NCI-H69 (cell line): ENCODE measurements around the gene NLK.
"Not testable (repeated sequence)": the region's sequence is repeated elsewhere in the genome, so short reads cannot be mapped to it uniquely, and the experiment has no call there.

Experiments used
- DNase-seq: peaks from one replicate; lab custom pipeline; 2025; lab: John Stamatoyannopoulos, UW

Gene NLK

DNA sequence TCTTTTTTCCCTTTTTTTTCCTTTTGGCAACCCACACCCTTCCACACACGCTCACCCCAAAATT, at the start of gene NLK:
NLK (plus strand) TSS at position 21 of the 64 bp plus-strand sequence. CDS start 197 bp downstream, outside the sequence.
- DNase-seq: no peak

DNA sequence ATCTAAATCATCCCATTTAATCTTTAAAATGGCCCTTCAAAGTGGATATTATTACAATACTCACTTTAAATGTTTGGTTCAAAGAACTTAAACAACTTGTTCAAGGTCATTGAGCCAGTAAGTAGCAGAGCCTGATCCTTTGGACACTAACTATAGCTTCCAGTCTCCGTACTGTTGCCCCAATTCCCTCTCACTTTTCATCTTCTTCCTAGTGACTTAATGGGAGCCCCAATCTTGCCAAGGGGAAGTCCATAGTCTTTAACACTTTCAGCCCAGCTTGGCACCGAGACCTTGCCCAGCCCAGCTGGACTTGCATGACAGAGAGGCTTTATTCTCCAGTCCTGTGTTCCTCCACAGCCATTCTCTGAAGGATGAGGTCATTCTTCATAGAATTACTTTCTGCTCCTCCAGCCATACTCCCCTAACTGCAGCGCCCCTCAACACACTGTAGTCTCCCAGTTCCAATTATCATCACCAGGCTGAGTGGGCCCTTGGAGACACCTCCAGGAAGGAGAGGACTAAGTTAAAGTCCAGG, 49.2 kb upstream of the NLK start:
- no peak for DNase-seq

DNA sequence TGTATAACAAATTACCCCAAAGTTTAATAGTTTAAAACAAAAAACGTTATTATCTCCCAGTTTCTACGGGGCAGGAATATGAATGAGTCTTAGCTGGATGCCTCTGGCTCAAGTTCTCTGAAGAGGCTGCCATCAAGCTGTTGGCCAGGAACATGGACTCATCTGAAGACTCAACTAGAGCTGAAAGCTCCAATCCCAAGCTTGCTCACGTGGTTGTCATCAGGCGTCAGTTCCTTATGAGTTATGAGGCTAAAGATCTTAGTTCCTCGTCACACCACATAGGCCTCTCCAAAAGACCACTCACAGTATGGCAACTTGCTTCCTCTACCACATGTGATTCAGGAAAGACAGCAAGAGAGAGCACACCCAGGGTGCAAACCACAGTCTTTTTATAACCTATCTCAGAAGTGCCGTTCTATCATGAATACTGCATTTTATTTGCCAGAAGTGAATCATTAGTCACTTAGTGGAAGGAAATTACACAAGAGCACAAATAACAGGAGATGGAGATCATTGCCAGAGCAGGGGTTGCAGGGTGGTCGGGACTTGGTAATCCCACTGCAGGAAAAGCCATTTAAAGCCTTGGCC, 48.7 kb upstream of the NLK start:
- no peak for DNase-seq

DNA sequence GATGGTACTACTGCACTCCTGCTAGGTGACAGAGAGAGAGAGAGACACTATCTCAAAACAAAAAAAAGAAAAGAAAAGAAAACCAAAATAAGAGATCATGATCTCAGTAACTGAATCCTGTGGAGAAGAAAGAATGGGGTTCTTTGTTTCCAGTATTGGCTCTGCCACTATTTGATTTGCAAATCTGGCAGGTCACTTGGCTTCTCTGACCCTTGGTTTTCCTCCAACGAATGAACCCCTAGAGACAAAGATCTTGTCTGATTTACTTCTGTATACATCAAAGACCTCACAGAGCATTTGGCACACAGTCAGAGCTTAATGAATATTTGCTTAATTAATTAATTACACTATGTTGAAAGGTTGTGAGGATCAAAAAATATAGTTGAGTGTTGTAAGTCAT, 47.9 kb upstream of the NLK start:
- peak; percentile 37 for DNase-seq

DNA sequence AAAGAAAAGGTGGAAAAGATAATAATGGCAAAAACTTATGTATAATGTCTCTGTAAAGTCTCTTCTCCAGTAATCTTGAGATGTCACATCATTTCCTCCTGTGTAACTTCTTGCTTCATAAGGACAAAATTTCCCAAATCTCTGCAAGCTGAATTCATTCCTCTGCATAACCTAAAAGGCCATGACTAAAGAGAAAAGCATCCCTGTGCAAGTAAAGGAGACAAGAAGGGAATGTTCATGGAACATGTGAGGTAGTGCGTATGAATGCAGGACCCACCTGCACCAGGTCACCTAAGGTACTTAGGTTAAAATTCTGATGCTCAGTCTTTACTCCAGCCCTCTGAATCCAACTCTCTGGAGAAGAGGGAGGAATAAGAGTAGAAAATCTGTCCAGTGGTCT, 46.9 kb upstream of the NLK start:
- no peak for DNase-seq

DNA sequence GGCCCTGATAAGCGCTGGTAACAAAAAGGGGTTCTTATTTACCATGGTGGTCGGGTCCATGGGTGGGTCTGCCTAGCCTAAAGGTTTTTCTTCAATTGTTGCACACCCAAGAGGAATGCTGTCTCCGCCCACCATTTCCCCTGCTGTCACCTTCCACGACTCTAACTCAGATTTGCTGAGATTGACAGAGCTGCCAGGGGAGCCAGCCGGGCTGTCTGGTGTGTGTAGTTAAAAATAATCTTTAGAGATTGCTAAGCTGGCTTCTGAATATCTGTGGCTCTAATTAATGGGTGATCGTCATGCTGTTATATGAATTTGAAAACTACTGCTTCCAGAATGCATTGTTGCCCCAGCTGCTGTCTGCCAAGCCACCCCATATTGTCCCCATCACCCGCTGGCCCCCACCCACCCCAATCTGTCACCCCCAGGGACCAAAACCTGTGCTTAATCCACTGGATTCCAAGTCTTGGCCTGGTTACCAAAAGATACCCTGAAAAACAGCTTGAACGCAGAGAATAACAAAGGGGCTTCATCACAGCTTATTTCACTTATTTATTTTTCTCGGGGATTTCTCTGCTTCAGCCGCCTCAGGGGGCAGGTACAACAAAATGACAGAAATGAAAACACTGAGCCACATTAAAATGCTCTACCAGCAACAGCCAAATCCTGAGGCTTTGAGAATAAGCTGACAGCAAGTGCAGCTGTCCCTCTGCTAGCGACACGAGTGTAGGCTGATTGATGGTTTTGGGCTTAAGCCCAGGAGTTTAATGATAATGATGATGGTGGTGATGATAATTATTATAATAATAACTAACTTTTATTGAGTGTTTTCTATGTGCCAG, 46.1 kb upstream of the NLK start:
- DNase-seq: peak; percentile 85

DNA sequence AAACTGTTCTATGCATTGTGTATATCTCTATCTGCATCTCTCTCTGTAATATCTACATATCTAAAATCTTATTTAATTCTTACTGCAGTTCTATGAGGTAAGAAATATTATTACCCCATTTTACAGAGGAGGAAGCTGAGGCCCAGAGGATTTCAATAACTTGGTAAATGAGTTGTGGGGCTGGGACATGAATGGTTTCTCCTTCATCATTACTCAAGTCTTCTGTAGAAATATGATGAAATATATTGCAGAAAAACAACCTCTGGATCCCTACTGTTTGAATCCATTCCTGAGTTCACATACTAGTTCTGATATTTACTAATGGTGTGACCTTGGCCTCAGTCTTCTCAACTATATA, 45.5 kb upstream of the NLK start:
- no peak for DNase-seq

DNA sequence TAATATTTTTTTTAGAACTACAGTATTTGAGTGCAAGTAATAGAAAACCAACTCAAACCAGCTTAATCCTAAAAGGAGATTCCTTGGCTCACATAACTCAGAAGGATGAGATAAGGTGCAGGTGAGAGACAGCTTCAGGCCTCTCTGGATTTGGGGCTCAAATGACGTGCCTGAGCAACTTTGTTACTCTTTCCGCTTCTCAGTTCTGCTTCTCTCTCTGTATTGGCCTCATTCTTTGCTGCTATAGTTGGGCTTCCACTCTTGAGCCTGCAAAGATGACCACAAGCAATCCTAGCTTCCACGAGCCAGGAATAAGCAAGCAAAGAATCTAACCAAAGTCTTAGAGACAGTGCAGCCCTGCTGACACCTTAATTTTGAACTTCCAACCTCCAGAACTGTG, 45.0 kb upstream of the NLK start:
- DNase-seq: no peak

DNA sequence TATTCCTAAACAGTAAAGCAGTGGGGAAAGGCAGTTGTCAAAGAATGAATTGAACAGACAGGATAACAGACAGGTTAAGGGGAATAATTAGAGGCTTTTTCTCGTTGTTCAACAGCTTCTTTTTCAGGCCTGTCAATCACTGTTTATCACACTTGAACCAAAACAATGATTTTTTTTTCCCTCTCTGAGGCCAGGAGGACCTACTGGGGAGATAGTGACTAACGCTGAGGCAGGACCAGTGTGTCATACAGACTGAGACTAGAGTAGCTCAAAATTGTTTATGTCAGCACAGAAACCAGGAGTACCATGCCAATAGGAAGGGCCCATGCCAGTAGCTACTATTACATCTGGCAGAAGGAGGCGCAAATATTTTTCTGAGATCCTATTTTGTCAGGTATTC, 41.3 kb upstream of the NLK start:
- DNase-seq: no peak

DNA sequence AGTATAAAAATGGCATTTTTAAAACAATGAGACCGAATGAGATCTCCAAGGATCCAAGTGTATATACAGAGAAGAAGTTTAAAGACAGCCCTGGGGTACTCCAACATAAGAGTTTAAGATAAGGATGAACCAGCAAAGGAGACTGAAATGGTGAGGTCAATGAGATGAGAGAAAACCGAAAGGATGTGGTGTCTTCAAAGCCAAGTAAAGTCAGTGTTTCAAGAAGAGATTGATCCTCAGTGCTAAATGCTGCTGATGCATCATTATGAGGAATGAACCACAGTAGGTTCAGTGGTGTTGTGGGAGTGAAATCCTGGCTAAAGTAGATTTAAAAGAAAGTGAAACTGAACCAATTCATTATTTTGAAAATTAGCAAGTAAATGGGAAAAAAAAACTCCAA, 38.1 kb upstream of the NLK start:
- DNase-seq: no peak

DNA sequence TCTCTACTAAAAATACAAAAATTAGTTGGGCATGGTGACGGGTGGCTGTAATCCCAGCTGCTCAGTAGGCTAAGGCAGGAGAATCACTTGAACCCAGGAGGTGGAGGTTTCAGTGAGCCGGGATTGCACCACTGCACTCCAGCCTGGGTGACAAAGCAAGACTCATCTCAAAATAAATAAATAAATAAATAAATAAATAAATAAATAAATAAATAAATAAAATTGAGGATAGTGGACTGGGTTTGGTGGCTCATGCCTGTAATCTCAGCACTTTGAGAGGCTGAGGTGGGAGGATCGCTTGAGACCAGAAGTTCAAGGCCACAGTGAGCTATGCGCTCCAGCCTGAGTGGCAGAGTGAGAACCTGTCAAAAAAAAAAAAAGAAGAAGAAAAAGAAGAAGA, 34.6 kb upstream of the NLK start:
- DNase-seq: not testable (repeated sequence)

DNA sequence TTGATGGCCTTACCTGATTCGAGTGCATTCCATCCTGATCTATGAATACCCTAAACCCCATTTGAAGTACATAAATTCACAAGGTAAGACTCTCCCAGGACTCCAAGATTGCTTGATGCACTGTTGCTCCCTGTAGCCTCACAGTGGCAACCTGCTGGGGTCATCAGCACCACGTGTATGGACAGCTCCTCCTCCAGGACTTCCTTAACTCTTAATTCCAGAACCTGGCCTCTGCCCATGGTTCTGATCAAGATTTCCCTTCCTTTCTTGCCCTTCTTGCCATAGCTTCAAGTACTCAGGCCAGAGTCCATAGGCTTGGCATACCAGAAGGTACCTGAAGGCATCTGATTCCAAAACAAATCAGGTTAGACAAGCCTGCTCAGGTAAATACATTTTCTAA, 34.0 kb upstream of the NLK start:
- no peak for DNase-seq

DNA sequence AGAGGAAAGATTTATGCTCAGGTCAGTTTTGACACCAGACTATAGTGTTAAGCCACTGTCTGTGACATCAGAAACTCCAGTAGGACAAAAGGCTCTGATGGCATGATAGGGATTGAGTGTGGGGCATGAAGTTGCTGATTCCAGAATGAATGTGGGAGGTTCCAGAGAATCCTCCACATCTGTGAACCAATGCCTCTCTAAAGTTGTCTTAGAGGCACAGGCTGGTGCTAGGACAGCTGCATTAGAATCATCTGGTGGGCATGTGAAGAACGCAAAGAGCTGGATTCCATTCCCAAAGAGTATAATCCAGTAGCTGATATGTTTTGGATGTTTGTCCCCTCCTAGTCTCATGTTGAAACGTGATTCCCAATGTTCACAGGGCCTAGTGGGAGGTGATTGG, 32.1 kb upstream of the NLK start:
- no peak for DNase-seq

DNA sequence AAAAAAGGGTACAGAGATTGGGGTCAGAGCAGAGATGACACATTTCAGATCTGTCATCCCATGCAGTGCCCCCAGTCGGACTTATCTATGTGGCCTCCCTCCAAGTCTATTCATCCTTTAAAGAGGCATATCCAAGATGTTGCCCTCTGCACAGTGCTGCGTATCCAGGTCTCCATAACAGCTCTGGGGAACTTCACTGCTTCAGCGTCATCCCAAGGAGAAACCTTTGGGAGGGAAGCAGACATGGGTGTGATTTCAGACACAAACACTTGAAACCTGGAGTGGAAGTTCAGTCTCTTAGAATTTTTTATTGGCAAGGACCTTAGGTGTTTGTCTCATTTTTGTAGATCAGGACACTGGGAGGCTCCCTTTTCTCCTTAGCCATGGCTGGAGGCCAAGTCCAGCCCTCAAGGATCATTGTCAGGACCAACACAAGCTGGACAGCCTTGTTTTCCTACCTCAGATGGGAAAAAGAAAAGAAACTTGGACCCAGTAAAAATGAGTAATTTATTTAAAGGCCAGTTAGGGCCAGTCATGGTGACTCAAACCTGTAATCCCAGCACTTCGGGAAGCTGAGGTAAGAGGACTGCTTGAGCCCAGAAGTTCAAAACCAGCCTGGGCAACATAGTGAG, 23.9 kb upstream of the NLK start:
- DNase-seq: peak; percentile 11

DNA sequence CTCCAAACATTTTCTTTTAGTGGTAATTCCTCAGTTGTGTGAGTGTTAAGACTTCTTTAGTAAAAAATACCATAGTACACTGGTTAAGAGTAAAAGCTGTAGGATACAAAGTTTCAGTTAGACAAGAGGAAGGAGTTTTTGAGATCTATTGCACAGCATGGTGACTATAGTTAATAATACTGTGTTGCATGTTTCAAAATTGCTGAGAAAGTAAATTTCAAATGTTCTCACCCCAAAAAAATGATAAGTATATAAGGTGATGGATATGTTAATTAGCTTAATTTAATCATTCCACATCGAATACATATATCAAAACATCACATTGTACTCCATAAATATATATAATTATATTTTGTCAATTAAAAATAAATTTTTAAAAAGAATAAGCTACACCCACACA, 22.0 kb upstream of the NLK start:
- no peak for DNase-seq

DNA sequence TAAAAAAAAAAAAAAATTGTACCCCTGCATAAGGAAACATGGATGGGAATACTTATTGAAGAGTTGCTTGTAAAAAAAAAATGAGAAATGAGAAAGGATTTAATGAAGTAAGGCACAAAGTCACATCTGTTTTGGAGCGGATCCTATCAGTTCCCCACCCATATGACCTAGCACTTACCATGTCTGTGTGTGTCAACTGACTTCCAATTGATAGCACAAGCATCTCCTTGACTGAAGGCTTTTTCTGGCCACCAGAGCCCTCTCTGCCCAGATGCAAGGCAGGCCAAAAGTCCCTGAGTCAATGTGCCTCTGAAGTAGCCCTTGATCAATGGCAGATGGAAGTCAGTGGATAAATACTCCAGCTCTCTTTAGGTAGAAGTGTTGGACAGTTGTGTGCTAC, 13.4 kb upstream of the NLK start:
- DNase-seq: no peak

DNA sequence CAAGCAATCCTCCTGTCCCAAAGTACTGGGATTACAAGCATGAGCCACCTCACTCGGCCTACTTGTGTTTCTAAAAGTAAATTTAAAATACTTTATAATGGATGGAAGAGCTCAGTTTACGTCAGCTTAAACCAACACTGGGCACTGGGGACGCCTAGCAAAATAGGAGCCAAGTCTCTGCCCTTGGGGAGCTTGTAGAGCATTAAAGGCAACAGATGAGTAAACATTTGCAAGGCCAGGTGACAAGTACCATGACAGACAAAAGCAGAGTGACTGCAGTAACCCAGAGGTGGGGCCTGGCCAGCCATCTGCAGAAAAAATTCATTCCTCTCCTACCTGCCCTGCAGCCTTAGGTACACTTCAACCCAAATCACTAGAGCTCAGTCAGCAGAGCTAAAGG, 12.1 kb upstream of the NLK start:
- DNase-seq: peak; percentile 93

DNA sequence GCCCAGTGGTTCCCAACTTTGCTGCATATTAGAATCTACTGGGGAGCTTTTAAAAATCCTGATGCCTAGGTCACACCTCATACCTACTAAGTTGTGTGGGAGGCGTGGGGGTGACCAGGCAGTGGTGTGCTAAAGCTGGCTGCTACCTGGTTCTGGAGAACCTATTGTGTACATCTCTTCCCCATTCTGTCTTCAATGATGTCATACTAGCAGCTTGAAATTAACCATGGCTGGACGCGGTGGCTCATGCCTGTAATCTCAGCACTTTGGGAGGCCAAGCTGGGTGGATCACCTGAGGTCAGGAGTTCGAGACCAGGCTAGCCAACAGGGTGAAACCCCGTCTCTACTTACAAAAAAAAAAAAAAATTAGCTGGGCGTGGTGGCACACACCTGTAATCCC, 11.3 kb upstream of the NLK start:
- DNase-seq: peak; percentile 48

DNA sequence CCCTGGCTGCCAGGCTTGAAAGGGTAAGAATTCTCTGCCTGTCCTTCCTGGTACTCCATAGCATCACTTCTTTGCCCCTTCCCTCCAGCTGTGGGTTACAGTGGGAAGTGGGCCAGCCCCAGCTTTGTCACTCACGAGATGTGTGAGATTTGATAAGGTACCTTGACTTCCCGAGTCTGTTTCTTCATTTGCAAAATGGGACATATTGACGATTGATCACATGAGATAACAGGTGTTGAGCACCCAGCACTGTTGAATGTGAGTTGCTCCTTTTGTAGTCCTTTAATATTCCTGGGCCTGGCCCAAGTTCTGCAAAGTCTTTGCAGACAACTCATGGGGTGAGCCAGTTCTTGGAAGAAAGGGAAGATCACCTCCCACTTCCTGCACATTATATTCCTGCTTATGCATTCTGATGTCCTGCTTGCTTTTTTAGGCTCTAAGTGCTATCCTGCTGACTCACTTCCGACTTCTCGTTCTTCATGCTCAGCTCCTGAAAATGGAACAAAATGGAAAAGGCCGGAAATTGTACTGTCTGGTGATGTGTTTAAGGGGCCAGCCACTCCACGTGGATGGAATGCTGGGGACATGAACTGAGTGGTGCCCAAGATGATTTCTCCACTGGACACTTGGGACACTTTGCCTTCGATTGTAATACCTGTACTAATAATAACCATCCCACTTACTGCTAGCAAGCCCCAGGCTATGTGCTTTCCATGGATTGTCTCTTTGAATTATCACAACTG, 8.3 kb upstream of the NLK start:
- DNase-seq: peak; percentile 30

DNA sequence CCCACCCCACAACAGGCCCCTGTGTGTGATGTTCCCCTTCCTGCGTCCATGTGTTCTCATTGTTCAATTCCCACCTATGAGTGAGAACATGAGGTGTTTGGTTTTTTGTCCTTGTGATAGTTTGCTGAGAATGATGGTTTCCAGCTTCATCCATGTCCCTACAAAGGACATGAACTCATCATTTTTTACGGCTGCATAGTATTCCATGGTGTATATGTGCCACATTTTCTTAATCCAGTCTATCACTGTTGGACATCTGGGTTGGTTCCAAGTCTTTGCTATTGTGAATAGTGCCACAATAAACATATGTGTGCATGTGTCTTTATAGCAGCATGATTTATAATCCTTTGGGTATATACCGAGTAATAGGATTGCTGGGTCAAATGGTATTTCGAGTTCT, 7.0 kb upstream of the NLK start:
- not testable (repeated sequence) for DNase-seq

DNA sequence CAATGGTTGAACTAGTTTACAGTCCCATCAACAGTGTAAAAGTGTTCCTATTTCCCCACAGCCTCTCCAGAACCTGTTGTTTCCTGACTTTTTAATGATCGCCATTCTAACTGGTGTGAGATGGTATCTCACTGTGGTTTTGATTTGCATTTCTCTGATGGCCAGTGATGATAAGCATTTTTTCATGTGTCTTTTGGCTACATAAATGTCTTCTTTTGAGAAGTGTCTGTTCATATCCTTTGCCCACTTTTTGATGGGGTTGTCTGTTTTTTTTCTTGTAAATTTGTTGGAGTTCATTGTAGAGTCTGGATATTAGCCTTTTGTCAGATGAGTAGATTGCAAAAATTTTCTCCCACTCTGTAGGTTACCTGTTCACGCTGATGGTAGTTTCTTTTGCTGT, 6.6 kb upstream of the NLK start:
- DNase-seq: not testable (repeated sequence)

DNA sequence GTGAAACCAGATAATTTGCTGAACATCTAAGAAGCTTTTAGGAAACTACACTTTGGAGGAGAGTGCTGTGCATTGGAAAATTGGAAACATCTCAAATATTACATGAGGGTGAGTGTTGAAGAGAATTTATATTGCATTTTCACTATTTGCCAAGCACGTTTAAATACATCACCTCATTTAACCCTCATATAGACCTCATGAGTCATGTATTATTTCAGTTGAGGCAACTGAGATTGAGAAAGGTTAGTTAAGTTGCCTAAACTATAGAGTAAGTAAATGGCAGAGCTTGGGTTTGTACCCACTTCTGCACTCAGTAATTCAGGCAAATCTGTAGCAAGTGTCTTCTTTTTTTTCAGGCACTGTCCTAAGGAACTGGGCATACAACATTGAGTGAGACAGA, 3.7 kb upstream of the NLK start:
- DNase-seq: no peak

DNA sequence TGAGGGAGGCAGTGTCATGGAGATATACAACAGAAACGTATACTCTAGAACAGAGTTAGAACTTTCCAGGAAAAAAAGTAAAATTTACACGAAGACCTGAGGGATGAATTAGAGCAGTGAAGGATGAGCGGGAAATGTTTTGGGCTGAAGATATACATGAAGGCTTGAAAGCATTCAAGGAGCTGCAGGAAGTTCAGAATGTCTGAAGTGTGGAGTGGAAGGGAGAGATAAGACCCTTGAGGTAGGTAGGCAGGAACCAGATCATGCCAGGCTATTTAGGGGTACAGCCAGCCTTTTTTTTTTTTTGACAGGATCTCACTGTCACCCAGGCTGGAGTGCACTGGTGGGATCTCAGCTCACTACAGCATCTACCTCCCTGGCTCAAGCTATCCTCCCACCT, 3.2 kb upstream of the NLK start:
- no peak for DNase-seq
